NCI-H187 (cell line): ENCODE results near the gene PIGX.

Source experiments
- DNase-seq, 2 experiments: peaks; one replicate each; lab custom pipeline; 2025; lab: John Stamatoyannopoulos, UW

Gene PIGX

DNA sequence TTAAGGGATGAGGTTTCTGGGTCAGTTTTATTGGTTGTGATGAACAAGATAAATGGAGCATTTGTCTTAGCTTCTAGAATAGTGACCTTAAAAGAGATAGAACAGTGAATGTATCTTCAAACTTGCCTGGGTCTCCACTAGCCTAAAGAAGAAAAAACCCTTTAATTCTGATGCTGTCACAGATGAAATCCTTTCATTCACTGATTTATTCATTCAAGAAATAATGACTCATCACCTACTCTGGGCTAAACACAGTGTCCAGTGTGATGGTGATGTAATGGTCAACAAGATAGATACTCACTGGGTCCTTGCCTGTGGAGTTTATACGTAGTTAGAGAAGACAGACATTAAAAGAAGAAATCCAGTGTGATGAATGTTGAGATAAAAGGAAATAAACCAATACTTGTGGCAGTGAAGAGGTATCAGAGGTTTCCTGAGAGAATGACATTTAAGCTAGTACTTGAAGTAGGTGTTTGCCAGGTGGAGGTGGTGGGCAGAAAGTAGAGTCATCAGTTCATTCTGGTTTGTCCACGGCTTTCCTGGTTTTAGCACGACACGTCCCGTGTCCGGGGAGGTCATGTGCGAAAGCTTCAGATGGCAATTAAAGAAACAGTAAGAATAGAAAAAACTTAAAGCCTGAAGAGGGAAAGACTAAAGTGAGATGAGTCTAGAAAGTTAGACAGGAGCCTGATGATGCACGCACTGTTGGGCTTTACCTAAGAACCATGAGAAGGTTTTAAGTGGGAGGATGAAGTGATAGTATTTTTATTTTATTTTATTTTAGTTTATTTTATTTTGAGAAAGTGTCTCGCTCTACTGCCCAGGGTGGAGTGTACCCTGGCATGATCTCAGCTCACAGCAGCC lies 45.9 kb downstream of the PIGX start:
- no peak for DNase-seq

DNA sequence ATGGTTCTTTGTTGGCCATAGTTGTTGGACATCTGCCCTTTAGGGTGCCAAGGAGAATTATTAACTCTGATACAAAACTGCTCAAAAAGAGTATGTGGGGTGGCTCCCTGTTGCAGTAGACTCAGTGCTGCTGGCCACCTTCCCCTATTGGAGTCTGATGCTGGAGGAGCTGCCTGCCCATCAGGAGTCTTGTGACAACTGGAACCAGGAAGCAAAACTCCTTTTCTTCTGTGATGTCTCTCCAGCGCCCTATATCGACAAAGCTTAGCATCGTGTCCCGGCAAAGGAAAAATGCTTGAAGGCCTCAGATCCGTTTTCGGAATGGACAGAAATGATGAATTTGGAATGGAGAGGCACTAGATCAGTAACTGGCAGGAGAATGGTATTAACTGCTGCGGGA lies 51.0 kb downstream of the PIGX start:
- no peak for DNase-seq

DNA sequence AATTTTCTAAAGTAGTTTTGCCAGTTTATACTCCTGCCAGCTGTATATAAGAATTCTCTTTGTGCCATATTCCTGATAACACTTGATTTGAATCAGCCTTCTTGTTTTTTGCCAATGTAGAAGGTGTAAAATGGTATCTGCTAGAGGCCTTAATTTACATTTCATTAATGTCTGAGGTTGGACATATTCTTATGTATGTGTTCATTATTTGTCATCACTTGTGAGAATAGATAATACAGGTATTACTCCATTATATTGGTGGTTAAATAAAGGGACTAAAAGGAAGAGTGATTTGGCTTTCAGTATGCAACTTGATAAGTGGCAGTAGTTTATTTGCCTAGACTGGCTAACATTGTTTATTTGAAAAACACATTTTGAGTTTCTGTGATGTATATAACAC lies 53.3 kb downstream of the PIGX start:
- DNase-seq, result no peak

DNA sequence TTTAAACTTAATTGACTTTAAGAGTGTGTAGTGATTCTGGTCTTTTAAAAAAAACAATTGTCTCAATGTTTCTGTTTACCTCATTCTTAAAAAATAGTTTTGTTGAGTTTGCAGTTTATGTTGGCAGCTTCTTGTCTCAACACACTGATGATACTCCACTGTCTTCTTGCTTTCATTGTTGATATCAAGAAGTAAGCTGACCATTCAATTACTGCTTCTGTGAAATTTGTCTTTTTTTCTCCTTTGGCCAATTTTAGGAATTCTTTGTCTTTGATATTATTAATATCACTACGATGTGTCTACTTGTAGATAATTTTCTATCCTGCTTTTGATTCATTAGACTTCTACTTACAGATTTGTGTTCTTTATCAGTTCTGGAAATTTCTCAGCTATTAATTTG lies 58.9 kb downstream of the PIGX start:
- no peak for DNase-seq

DNA sequence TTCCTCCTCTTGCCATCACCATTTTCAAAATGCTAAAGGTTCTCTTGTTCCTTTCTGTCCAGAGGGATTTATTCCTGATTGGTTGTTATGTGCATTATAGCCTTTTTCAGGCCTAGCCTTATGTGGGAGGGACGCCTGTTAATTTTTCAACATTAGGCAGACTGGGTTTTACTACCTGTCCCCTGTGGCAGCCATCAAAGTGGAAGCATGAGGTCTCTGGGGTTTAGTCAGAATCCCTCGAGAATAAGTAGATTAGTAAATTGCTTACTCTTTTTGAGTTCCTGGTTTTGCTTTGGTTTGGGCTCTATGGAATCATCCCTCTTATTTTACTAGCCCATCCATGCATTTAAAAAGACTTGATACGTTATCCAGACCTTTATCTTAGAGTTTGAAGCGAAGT lies 59.9 kb downstream of the PIGX start:
- no peak for DNase-seq

DNA sequence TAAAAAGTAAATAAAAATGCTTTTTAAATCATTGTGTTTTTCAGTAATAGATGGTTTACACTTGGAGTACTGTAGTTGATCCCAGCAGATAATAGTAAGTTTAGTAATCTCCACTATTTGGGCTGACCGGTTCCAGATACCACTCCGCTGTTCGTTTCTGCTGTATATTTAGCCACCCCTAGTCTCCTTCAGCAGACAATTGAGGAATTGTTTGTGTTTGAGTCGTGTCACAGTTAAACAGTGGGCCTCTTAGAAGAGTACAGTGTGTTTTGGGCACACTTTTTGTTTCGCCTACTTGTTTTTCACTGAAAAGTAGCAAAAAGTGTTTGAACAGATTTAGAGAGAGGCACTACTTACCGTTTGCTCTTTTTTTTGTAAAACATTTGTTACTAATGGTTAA lies 60.7 kb downstream of the PIGX start:
- DNase-seq, result no peak

DNA sequence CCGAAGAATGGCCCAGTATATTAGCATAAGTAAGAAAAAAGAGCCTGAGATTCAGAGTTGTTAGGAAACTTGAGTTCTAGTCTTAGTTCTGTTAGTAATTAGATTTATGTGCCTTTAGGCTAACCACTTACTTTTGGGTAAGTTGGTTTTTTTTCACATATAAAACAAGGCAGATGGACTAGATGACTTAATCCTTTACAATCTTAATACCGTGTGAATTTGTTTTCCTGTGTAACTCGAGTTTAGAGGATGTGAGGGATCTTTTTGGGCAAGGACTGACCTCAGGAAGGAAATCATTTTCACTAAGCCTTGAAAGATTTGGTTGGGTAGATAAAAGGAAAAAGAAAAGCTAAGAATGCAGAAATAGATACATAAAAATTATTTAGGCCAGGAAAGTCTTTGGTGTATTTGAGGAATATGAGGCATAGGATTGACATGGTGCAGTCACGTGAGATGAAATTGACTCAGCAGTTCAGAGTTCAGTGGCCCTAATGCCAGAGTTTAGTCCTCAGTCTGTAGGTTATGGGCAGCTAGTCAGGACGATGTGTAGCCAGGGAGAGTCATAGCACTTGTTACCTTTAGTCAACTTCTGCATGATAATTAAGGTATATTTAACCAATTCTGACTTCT lies 62.1 kb downstream of the PIGX start:
- no peak for DNase-seq

DNA sequence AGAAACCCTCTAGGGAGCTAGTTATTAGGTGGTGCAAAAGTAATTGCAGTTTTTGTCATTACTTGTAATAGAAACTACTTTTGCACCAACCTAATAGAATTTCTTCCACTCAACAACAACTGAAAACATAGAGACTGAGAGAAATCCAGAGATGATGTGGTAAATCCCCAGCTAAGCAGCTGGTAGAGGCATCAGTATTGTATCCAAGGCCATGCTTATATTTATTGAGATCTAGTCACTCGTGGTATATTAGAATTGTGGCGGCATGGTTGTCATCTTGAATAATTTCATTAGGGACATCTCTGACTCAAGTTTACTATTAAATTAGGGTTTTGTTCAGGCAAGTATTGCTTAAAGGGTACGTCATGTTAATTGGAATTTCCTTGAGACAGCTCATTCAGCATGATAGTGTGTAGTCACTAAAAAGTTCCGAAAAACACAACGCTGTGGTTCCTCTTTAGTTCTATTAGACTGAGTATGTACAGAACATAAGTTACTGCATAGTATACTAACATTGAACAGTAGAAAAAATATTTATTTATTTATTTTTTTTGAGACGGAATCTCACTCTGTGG lies 62.8 kb downstream of the PIGX start:
- no peak for DNase-seq

DNA sequence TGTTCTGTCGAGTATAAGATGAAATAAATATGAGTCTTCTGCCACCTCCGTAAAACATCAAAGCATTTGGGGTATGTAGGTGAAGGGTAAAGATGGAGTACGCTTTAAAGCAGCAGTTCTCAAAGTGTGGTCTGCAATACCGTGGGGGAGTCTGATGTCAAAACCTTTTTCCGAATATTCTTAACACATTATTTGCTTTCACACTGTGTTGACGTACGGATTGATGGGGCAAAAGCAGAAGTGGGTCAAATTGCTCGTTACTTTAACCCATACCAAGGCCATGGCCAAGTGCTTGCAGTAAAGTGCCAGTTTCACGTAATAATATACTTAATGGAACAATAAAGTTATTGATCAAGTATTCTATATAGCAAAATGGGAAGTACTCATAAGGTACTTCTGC lies 63.8 kb downstream of the PIGX start:
- DNase-seq, result no peak

DNA sequence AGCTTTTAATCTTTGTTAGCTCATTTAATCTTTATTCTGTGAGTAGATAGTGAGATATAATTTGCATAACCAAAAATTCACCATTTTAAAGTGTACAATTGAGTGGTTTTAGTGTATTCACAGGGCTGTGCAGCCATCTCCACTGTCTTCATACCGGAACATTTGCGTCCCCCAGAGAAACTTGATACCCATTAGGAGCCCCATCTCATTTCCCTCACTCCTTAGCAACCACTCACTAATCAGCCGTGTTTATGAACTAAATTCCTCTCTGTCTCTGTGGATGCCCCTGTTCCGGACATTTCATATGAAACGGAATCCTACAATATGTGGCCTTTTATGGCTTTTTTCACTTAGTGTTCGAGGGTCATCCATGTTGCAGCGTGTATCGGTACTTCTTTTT lies 65.7 kb downstream of the PIGX start:
- no peak for DNase-seq

DNA sequence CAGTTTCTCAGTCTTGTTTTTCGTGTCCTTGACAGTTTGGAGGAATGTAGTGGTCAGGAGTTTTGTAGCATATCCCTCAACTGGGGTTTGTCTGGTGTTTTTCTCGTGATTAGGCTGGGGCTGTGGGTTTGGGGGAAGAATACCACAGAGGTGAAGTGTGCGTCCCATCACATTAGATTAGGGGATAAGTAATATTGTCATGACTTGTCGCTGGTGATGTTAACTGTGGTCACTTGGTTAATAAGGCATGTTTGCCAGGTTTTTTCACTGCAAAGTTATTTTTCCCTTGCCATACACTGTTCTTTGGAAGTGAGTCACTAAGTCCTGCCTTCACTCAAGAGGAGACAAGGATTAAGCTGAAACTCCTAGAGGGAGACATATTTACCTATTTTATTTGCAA lies 66.6 kb downstream of the PIGX start:
- DNase-seq, result no peak

DNA sequence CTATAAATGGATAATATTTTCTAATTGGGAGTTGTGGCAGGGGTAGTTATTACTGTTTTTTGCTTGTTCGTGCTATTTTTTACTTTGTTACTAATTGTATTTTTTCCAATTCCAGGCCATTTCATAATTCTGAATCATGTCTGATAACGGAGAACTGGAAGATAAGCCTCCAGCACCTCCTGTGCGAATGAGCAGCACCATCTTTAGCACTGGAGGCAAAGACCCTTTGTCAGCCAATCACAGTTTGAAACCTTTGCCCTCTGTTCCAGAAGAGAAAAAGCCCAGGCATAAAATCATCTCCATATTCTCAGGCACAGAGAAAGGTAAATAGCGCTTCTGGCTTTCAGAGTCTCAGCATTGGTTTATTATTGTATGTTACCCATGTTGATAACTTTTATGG lies 70.3 kb downstream of the PIGX start:
- no peak for DNase-seq
